ENCODE data around the gene SRC.

The SRC gene

DNA sequence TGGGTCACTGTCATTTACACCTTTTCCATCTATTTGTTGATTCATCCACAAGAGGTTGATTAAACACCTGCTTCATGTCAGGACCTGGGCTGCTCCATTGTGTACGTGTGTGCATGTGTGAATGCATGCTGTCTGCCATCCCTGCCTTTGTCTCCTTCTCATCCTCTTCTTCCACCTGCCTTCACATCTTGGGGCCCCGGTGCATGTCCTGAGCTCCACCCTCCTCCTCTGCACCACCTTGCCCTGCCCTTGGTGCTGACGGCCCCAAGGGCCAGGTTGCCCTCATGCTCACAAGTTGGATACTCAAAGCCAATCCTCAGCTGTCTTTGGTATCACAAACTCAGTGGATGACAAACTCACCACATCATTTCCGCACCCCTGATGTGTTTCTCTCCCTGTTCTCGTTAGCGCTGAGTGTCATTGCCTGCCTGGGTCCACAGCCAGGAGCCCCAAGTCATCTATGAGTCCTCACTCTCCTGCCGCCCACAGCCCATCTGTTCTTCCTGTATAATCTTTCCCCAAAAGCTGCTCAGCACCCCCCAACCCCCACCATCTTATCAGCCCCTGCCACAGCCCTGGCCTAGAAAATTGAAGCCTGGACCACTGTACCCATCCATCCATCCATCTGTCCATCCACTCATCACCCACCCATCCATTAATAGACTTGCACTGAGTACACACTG lies 85.0 kb downstream of the SRC start:
- Histone ChIP-seq H3K9me3 (ENCODE audit: insufficient read depth, low read length) (no peaks in the 10 kb centered on the region), H3K27me3 (ENCODE audit: low read length) (no peaks in the 10 kb centered on the region), H4K20me1 (ENCODE audit: low read depth, low read length) (no peaks in the 10 kb centered on the region), H3K4me2 (ENCODE audit: low read depth, low read length, poor library complexity, severe bottlenecking) (no peak overlapping the region), H3K9me2 (replicated peaks; ENCODE audit: insufficient read depth, low read length) (no peaks in the 10 kb centered on the region), H3K27ac (ENCODE audit: low read depth, low read length) (no peak overlapping the region), H3F3A (ENCODE audit: insufficient read depth) (no peaks in the 10 kb centered on the region), H3K9ac (ENCODE audit: low read length) (no peak overlapping the region), H2AFZ (ENCODE audit: low read depth, low read length, severe bottlenecking) (no peak overlapping the region), H3K36me3 (ENCODE audit: low read length) (no peaks in the 10 kb centered on the region), H3K4me3 (ENCODE audit: insufficient read depth, low read length, poor library complexity, severe bottlenecking) (no peak overlapping the region), H3K79me2 (ENCODE audit: insufficient read depth, low read length) (no peaks in the 10 kb centered on the region)
- TF ChIP-seq, protein P1, sequence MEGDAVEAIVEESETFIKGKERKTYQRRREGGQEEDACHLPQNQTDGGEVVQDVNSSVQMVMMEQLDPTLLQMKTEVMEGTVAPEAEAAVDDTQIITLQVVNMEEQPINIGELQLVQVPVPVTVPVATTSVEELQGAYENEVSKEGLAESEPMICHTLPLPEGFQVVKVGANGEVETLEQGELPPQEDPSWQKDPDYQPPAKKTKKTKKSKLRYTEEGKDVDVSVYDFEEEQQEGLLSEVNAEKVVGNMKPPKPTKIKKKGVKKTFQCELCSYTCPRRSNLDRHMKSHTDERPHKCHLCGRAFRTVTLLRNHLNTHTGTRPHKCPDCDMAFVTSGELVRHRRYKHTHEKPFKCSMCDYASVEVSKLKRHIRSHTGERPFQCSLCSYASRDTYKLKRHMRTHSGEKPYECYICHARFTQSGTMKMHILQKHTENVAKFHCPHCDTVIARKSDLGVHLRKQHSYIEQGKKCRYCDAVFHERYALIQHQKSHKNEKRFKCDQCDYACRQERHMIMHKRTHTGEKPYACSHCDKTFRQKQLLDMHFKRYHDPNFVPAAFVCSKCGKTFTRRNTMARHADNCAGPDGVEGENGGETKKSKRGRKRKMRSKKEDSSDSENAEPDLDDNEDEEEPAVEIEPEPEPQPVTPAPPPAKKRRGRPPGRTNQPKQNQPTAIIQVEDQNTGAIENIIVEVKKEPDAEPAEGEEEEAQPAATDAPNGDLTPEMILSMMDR (IDR thresholded peaks at IDR 0.05; ENCODE audit: insufficient read depth, low read length, poor library complexity, severe bottlenecking): no peak
- TF ChIP-seq EZH2phosphoT487 (conservative IDR thresholded peaks at IDR 0.05; ENCODE audit: low read length): no peak

DNA sequence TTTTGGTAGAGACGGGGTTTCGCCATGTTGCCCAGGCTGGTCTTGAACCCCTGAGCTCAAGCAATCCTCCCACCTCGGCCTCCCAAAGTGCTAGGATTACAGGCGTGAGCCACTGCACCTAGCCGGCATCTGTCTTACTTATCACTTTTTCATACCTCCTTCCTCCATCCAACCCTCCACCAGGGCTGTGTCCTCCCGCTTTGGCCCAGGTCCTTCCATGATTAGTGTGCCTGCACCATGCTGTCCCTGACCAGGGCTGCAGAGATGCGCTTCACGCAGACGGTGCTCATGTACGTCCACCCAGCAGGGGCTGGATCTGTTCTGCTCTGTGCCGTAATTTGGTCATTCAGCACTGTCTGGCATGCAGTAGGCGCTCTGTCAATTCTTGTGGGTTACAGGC lies 85.8 kb downstream of the SRC start:
- Histone ChIP-seq H3K4me3 (ENCODE audit: insufficient read depth, low read length, poor library complexity, severe bottlenecking) (no peak overlapping the region), H4K20me1 (ENCODE audit: low read depth, low read length) (no peaks in the 10 kb centered on the region), H3F3A (ENCODE audit: insufficient read depth) (no peaks in the 10 kb centered on the region), H3K4me2 (ENCODE audit: low read depth, low read length, poor library complexity, severe bottlenecking) (no peak overlapping the region), H3K27me3 (ENCODE audit: low read length) (no peaks in the 10 kb centered on the region), H3K9me3 (ENCODE audit: insufficient read depth, low read length) (no peaks in the 10 kb centered on the region), H2AFZ (ENCODE audit: low read depth, low read length, severe bottlenecking) (no peak overlapping the region), H3K9ac (ENCODE audit: low read length) (no peak overlapping the region), H3K79me2 (ENCODE audit: insufficient read depth, low read length) (no peaks in the 10 kb centered on the region), H3K36me3 (ENCODE audit: low read length) (no peaks in the 10 kb centered on the region), H3K9me2 (replicated peaks; ENCODE audit: insufficient read depth, low read length) (no peaks in the 10 kb centered on the region), H3K27ac (ENCODE audit: low read depth, low read length) (no peak overlapping the region)
- TF ChIP-seq EZH2phosphoT487 (conservative IDR thresholded peaks at IDR 0.05; ENCODE audit: low read length): no peak
- TF ChIP-seq, protein P1 (IDR thresholded peaks at IDR 0.05; ENCODE audit: insufficient read depth, low read length, poor library complexity, severe bottlenecking): no peak

DNA sequence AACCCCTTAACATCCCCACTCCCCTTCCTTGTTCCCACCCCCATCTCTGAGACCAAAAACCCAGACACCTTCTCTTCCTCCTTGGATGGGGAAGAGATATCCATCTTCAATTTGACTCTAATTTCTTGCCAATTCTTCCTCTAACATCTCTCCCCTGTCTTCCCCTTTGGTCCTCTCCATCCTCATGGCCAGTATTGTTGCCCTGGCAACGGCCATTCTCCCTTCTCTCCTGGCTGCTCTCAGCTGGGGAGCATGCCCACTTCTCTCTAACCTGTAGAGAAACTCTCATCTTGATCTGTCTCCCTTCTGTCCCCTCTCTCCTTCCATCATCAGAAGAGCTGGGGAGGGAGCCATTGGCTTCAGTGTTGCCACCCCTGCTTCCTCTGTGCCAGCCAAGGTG lies 86.7 kb downstream of the SRC start:
- no peak overlapping the region for H3K4me3 ChIP-seq (ENCODE audit: insufficient read depth, low read length, poor library complexity, severe bottlenecking)
- no peaks in the 10 kb centered on the region for H3F3A ChIP-seq (ENCODE audit: insufficient read depth)
- no peaks in the 10 kb centered on the region for H3K79me2 ChIP-seq (ENCODE audit: insufficient read depth, low read length)
- no peak overlapping the region for H2AFZ ChIP-seq (ENCODE audit: low read depth, low read length, severe bottlenecking)
- H3K9ac ChIP-seq (ENCODE audit: low read length): no peak overlapping the region
- no peaks in the 10 kb centered on the region for H3K9me2 ChIP-seq (replicated peaks; ENCODE audit: insufficient read depth, low read length)
- H3K27me3 ChIP-seq (ENCODE audit: low read length): no peaks in the 10 kb centered on the region
- no peaks in the 10 kb centered on the region for H3K9me3 ChIP-seq (ENCODE audit: insufficient read depth, low read length)
- no peak overlapping the region for H3K27ac ChIP-seq (ENCODE audit: low read depth, low read length)
- no peaks in the 10 kb centered on the region for H3K36me3 ChIP-seq (ENCODE audit: low read length)
- no peak for TF ChIP-seq EZH2phosphoT487 (conservative IDR thresholded peaks at IDR 0.05; ENCODE audit: low read length)
- TF ChIP-seq, protein P1 (IDR thresholded peaks at IDR 0.05; ENCODE audit: insufficient read depth, low read length, poor library complexity, severe bottlenecking): no peak
- no peaks in the 10 kb centered on the region for H4K20me1 ChIP-seq (ENCODE audit: low read depth, low read length)
- H3K4me2 ChIP-seq (ENCODE audit: low read depth, low read length, poor library complexity, severe bottlenecking): no peak overlapping the region

Data from SU-DHL-6 (cell line).